Measurements from ENCODE around the gene TAC4. TPM values are rescaled to one million over a fixed set of nuclear protein-coding genes. Genes with fewer than 3 reads are reported as not detected.
A peak's percentile ranks its signal among the peaks of the same experiment; 100 is the strongest.

The TAC4 gene
- total and polyA plus RNA-seq, 9 of the 15 experiments (the other 6 are each of a cell fraction or from before 2014, with no cell fraction given), result 0.17 TPM; not detected in 8

- TF ChIP-seq ZNF592 (IDR thresholded peaks at IDR 0.05) (peak; percentile 70; the same call in 1 of the 2 replicates), EP300 (IDR thresholded peaks at IDR 0.05; ENCODE audit: low read length) (peak; percentile 93), JUND (IDR thresholded peaks at IDR 0.05; ENCODE audit: borderline replicate concordance, low read depth, low read length) (peak; percentile 49), JUND (tag; IDR thresholded peaks at IDR 0.05; ENCODE audit: borderline replicate concordance, low read depth, low read length) (no peak; the same call in 2 of the 3 replicates), ZMIZ1 (IDR thresholded peaks at IDR 0.05; ENCODE audit: low read depth in 2 of 2, low read length in 2 of 2) (peak; percentile 75 to 84; a peak in 3 of 4 replicates), TCF3 (CRISPR knock-in tag; IDR thresholded peaks at IDR 0.05) (peak; percentile 86), GTF2E2 (tag; IDR thresholded peaks at IDR 0.05) (0 out of 2 replicates have a peak, but pooled peaks have one; percentile 52), FOXM1 (IDR thresholded peaks at IDR 0.05; ENCODE audit: low read depth) (0 out of 2 replicates have a peak, but pooled peaks have one; percentile 38), FOXM1 (CRISPR knock-in tag; IDR thresholded peaks at IDR 0.05; ENCODE audit: low read depth) (no peak), GMEB1 (CRISPR knock-in tag; IDR thresholded peaks at IDR 0.05) (0 out of 2 replicates have a peak, but pooled peaks have one; percentile 29), HDAC2 (IDR thresholded peaks at IDR 0.05) (peak; percentile 41; the same call in 1 of the 2 replicates), SP1 (CRISPR knock-in tag; IDR thresholded peaks at IDR 0.05) (0 out of 2 replicates have a peak, but pooled peaks have one; percentile 37), TAF7 (tag; IDR thresholded peaks at IDR 0.05) (peak; percentile 42; the same call in 1 of the 2 replicates), SOX6 (IDR thresholded peaks at IDR 0.05) (peak; percentile 91), GATAD2B (IDR thresholded peaks at IDR 0.05; ENCODE audit: borderline replicate concordance) (no peak), ZZZ3 (IDR thresholded peaks at IDR 0.05) (no peak), TRIM24 (IDR thresholded peaks at IDR 0.05) (peak in 1 of 2 experiments; percentile 69; a peak in 3 of 4 replicates), CGGBP1 (CRISPR knock-in tag; IDR thresholded peaks at IDR 0.05) (no peak), ZBTB17 (CRISPR knock-in tag; IDR thresholded peaks at IDR 0.05) (peak; percentile 99)
Measured at GRCh38 chr17:49832840-49833599, 14.8 kb downstream of the TAC4 start (continued).

Data from K562 (cell line).